HG03469 (cell line): ENCODE data around the gene TJP3.
A peak's percentile ranks its signal among the peaks of the same experiment; 100 is the strongest.

ENCODE experiments used
- ATAC-seq: cut with Tn5 transposase; IDR thresholded peaks from one replicate; pipeline ENCODE4 v1.9.1; 2021; ENCODE audit warnings: mild to moderate bottlenecking, moderate library complexity, moderate number of reproducible peaks; ENCODE audit not compliant: unreplicated experiment

Gene TJP3

GRCh38 chr19:3691372-3691716, 16.8 kb upstream of the TJP3 start:
- ATAC-seq: no peak

- ATAC-seq: no peak
These were observed 16.5 kb upstream of the TJP3 start for GRCh38 chr19:3691726-3692125.

- no peak for ATAC-seq
These were observed 15.8 kb upstream of the TJP3 start for GRCh38 chr19:3692141-3693024.

- ATAC-seq: no peak
These were observed 14.9 kb upstream of the TJP3 start for GRCh38 chr19:3693025-3693925.

DNA sequence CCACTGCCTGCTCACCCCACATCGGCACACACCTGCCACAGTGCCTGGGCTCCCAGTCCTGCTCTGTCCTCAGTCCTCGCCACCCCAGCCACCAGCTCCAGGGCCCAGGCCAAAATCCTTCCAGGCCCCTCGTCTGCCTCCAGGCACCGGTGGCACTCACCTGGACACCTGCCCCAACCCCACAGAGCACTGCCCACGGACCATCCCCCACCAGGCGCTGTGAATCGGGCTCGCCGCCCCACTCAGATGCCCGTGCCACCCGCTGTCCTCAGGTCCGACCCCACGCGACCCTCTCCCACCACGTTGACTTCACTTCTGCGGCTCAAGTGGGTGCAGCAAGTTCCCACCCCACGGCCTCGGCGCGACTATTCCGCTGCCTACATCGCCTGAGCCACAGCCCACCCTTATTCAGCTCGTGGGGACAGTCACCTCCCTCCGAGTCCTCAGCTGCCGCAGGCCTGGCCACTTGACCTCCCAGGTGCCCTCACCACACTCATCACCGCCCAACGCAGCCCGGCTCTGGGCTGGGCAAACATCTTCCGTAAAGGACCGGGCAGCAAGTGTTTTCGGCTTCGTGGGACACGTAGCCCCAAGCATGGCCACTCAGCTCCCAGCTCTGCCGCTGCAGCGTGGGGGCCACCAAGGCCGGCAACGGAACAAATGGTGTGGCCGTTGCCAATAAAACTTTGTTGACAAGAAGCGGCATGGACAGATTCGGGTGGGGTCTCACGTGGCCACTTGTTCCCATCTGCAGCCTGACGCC, 13.6 kb upstream of the TJP3 start:
- ATAC-seq: no peak

DNA sequence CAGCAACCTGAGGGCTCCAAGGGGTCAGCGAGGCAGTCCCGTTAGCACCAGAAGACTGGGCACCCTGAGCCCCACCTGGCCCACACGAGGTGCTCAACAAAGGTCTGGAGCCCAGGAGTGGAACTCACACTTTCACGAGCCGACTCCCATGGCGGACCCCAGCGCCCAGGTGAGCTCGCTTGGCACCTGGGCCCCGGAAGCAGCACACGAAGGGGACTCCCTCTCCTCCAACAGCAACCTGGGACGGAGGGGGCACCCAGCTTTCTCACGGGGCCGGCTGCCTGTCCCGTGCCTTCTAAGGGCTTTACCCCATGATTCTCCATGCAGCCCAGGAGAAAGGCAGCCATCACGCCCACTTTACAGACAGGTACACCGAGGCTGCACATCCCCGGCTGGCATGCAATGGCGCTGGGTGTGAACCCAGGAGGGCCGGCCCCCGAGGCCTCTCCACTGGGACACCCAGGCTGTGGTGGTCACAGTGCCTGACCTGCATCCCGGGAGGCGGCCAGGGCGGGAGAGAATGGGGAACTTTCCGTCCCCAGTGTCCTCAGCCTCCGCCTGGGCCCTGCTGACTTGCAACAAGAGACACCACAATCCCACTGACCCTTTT, 13.0 kb upstream of the TJP3 start:
- ATAC-seq: no peak

DNA sequence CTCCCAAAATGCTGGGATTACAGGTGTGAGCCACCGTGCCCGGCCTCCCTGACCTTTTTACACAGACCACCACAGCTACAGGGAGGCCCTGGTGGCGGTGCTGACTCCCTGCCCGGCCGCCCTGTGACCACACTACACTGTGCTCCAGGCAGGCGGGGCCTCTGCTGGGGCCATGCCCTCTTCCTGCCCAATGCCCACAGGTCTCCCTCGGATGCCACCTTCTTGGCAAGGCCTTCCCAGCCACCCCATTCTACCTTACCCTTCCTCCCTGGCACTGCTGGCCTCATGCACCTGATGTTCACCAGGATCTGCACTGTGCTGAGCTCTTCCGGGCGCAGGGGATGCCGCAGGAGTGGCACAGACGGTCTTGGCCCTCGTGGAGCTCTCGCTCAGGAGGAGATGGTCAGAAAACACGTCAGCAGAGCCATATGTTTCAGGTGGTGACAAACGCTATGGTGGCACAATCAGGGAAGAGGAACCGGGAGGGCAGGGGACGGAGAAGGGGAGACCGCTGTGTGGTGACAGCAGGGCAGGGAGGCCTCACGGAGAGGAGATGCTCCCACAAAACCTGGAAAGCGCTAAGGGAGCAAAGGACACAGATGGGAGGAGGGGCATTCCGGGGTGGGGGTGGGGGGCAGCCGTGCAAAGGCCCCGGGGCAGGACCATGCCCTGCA, 12.1 kb upstream of the TJP3 start:
- no peak for ATAC-seq

DNA sequence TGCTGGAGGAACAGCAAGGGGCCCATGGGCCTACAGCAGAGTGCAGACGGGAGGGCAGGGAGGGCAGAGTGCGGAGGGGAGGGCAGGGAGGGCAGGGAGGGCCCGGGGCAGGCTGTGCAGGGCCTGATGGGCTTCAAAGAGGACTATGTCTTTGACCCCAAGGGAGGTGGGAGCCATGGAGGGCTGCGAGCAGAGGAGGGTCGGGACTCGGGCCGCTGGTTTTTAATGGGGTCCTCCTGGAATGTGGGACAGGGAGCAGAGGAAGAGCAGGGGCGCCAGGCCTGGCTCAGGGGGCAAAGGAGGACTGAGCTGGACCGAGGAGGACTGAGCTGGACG, 11.6 kb upstream of the TJP3 start:
- ATAC-seq: no peak

DNA sequence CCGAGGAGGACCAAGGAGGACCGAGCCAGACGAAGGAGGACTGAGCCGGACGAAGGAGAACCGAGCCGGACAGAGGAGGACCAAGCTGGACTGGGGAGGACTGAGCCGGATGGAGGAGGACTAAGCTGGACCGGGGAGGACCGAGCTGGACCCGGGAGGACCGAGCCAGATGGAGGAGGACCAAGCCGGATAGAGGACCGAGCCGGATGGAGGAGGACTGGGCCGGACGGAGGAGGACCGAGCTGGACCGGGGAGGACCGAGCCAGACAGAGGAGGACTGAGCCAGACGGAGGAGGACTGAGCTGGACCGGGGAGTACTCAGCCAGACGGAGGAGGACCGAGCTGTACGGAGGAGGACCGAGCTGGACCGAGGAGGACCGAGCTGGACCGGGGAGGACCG, 11.1 kb upstream of the TJP3 start:
- no peak for ATAC-seq

DNA sequence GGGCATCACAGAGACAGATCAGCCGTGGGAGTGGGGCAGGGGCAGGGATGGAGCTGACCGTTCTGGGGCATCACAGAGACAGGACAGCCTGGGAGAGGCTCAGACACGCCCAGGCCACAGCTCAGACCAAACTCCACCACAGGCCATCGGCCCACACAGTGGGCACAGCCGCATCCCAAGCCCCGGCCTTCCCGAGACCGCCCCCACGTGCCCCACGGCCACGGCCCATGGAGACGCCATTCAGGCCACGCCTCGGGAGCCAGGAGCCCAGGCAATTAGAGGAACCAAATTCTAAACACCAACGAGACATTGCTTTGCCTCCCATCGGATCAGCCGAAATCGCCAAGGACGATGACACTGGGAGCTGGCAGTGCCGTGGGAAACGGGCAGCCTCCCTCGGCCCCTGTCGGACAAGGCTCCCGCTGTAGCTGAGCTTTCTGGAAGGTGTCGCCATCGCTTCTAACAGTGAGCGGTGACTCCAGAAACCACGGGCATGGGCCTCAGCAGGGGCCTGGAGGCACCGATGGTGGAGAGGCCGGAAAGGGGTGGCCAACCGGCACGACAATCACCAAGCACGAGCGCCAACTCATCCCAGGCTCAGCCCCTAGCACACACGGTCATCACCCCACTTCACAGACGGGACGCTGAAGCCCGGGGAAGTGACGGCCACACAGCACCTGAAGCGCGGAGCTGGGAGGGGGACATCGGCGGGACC, 10.4 kb upstream of the TJP3 start:
- no peak for ATAC-seq

GRCh38 chr19:3698386-3698950, 9.7 kb upstream of the TJP3 start:
- ATAC-seq: no peak

DNA sequence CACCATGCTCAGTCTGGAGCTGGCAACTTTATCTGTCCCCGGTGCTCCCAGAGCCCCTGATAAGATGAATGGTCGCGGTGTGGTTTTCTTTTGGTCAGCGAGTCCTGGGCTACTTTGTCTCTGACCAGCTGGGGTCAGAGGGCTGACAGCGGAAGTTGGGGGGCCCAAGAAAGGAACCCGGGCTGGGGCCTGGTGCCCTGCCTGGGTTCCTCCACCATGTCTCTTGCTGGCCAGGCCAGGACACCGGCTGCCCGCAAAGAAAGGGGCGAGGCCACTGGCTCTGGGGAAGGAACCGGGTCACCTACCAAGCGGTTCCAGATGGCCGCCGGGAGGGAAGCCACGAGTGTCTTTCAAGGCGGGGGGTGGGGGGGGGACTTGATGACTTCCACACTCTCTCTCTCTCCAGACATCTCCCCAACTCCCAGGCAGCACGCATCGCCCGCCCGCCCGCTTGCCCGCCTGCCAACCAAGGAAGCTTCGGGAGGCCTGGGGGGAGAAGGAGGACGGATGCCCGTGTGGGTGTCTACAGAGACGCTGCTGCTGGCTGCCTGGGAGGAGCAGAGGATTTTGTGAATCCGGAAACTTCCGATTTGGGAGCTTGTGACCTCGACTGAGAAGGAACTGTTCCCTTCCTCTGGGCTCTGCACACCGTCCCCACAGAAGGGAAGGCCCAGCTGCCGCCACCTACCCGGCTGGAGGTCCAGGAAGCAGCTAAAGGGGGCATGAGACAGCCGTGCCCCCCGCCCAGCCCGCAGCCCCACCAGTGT, 9.0 kb upstream of the TJP3 start:
- ATAC-seq: no peak

DNA sequence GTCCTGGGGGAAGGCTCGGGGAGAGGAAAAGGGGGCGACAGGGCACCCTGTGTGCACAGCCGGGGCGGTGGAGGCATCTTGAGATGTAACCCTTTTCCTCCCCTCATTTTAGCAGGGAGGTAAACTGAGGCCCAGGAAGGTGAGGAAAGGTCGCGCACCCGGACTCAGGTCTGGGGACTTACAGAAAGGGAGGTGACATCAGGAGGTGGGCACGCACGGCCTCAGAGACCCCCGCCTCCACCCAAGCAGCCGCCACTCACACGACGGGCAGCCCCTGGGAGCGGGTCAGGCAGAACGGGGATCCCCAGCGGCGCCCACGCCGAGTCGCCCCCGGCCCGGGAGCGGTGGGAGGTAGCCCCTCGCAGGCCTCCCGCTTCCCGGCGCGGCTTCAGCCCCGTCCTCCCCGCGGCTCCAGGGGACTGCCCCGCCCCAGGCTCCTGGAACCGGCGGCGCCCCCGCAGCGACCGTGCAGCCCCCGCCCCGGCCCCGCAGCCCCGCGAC, 8.4 kb upstream of the TJP3 start:
- no peak for ATAC-seq

- ATAC-seq: peak; percentile 70
These were observed 7.7 kb upstream of the TJP3 start, which contains the start of gene PIP5K1C for GRCh38 chr19:3700242-3701032. Gene PIP5K1C, minus strand, starts transcription at chr19:3700468. Its CDS starts 78 bp downstream, at chr19:3700390.

GRCh38 chr19:3701200-3701599, 7.0 kb upstream of the TJP3 start:
- ATAC-seq: no peak

- ATAC-seq: no peak
These were observed 347 bp upstream of the TJP3 start for GRCh38 chr19:3707868-3708206.

DNA sequence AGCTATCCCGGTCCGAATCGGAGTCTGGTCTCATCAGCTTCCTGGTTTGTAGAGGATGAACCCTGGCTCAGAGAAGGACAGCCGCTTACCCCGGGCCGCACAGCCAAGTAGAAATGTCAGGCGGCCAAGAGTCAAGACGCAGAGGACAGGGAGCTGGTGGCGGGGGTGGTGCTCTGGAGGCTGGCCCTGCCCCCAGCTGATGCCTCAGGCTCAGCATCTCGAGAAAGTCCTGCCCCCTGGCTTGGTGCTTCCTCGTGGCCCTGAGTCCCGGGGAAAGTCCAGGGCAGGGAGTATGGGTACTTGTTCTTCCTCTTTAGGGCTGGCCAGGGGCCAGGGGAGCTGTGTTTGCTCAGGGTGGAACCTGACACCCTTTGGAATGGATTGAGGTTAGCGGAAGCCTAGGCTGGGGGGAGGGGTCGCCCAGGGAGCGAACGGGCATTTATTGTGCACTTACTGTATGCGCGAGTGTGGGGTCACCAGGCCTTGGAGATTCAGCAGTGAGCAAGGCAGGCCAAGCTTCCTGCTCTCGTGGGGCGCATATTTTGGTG, 2.2 kb downstream of the TJP3 start:
- no peak for ATAC-seq
